Fibroblast of skin of right quadriceps (primary cell): ENCODE measurements around the gene NAT14.
"Not testable (repeated sequence)": the region's sequence is repeated elsewhere in the genome, so short reads cannot be mapped to it uniquely, and the experiment has no call there.

Experiments used
- DNase-seq: peaks from one replicate; pipeline ENCODE4 v3.0.0-alpha.2; 2013

Gene NAT14

GRCh38 chr19:55484593-55485438, at the start of gene NAT14:
Gene NAT14, plus strand, starts transcription at chr19:55485188. Its CDS starts 521 bp downstream, at chr19:55485709.
- peak; percentile 62 for DNase-seq

GRCh38 chr19:55436847-55437246, 48.1 kb upstream of the NAT14 start:
- DNase-seq: no peak

- peak; percentile 49 for DNase-seq
Measured at GRCh38 chr19:55437410-55437809, 47.6 kb upstream of the NAT14 start.

GRCh38 chr19:55439052-55439451, 45.9 kb upstream of the NAT14 start:
- no peak for DNase-seq

- DNase-seq: no peak
Measured at GRCh38 chr19:55440411-55441105, 44.4 kb upstream of the NAT14 start.

GRCh38 chr19:55441319-55441691, 43.7 kb upstream of the NAT14 start:
- DNase-seq: no peak

GRCh38 chr19:55441692-55442321, 43.2 kb upstream of the NAT14 start:
- no peak for DNase-seq

- no peak for DNase-seq
Measured at GRCh38 chr19:55442372-55442961, 42.5 kb upstream of the NAT14 start.

GRCh38 chr19:55443045-55443823, 41.8 kb upstream of the NAT14 start, which contains the start of gene SHISA7:
Gene SHISA7, minus strand, starts transcription at chr19:55443300. Its CDS starts 437 bp downstream, at chr19:55442863.
- no peak for DNase-seq

- DNase-seq: no peak
Measured at GRCh38 chr19:55443824-55444480, 41.0 kb upstream of the NAT14 start.

GRCh38 chr19:55444646-55445045, 40.3 kb upstream of the NAT14 start:
- DNase-seq: no peak

GRCh38 chr19:55446060-55446459, 38.9 kb upstream of the NAT14 start:
- DNase-seq: no peak

GRCh38 chr19:55447421-55448174, 37.4 kb upstream of the NAT14 start:
- DNase-seq: peak; percentile 22

GRCh38 chr19:55448175-55448490, 36.9 kb upstream of the NAT14 start:
- not testable (repeated sequence) for DNase-seq

GRCh38 chr19:55449469-55449868, 35.5 kb upstream of the NAT14 start:
- DNase-seq: no peak

- DNase-seq: no peak
Measured at GRCh38 chr19:55451163-55451964, 33.6 kb upstream of the NAT14 start.

GRCh38 chr19:55451965-55452748, 32.8 kb upstream of the NAT14 start:
- no peak for DNase-seq

GRCh38 chr19:55452749-55453346, 32.1 kb upstream of the NAT14 start:
- DNase-seq: peak; percentile 71
